WTC11 (cell line): Measurements from ENCODE around the gene KLHL8. TPM values are rescaled to one million over a fixed set of nuclear protein-coding genes. Genes with fewer than 3 reads are reported as not detected.

Experiments used
- ATAC-seq: fragments of 200-7000 bp; cut with Tn5 transposase; 2 replicates; pipeline ENCODE4 v1.10.0; 2021; ENCODE audit warnings: mild to moderate bottlenecking, moderate library complexity
- CTCF ChIA-PET: fragments of 300-600 bp; sonication (Branson Sonifier 250); formaldehyde crosslinking; loops from one replicate; lab custom pipeline; 2021; ENCODE audit warnings: antibody characterized with exemption; lab: Charles Lee
- POLR2A ChIA-PET: fragments of 350-600 bp; sonication (Branson Sonifier 250); formaldehyde crosslinking; loops from one replicate; lab custom pipeline; 2021; ENCODE audit warnings: antibody characterized with exemption; lab: Charles Lee
- DNase-seq: peaks from one replicate; pipeline ENCODE4 v3.0.0; 2021; ENCODE audit warnings: low spot score
- H3K27ac Mint-ChIP-seq: 2 replicates; pipeline ENCODE4 v1.8.0; 2021; ENCODE audit warnings: mixed read lengths
- H3K27me3 Mint-ChIP-seq: 2 replicates; pipeline ENCODE4 v1.8.0; 2021; ENCODE audit warnings: low read depth, mild to moderate bottlenecking, moderate library complexity, mixed read lengths
- H3K36me3 Mint-ChIP-seq: 2 replicates; pipeline ENCODE4 v1.8.0; 2021; ENCODE audit warnings: mixed read lengths
- H3K4me1 Mint-ChIP-seq: 2 replicates; pipeline ENCODE4 v1.8.0; 2022; ENCODE audit warnings: mixed read lengths
- H3K4me3 Mint-ChIP-seq: 2 replicates; pipeline ENCODE4 v1.8.0; 2021; ENCODE audit warnings: mild to moderate bottlenecking, moderate library complexity, mixed read lengths
- H3K9me3 Mint-ChIP-seq: 2 replicates; pipeline ENCODE4 v1.8.0; 2021; ENCODE audit warnings: mixed read lengths
- AFF4 ChIP-seq: sonication (generic); formaldehyde crosslinking; IDR thresholded peaks from 2 replicates; pipeline ENCODE4 v1.8.1; 2023; ENCODE audit warnings: mild to moderate bottlenecking, missing genetic modification reagents, borderline replicate concordance
- ETV6 ChIP-seq: sonication (generic); formaldehyde crosslinking; IDR thresholded peaks from 2 replicates; pipeline ENCODE4 v1.8.1; 2022; ENCODE audit warnings: mild to moderate bottlenecking, missing genetic modification reagents
- HMGXB4 ChIP-seq: sonication (generic); formaldehyde crosslinking; IDR thresholded peaks from 2 replicates; pipeline ENCODE4 v1.8.1; 2023; ENCODE audit warnings: mild to moderate bottlenecking, moderate library complexity, missing genetic modification reagents
- IRF2 ChIP-seq: sonication (generic); formaldehyde crosslinking; IDR thresholded peaks from 2 replicates; pipeline ENCODE4 v1.8.0; 2022; ENCODE audit warnings: low read depth, missing genetic modification reagents, borderline replicate concordance
- KAT7 ChIP-seq: sonication (generic); formaldehyde crosslinking; IDR thresholded peaks from 2 replicates; pipeline ENCODE4 v1.8.1; 2023; ENCODE audit warnings: missing genetic modification reagents, mild to moderate bottlenecking, borderline replicate concordance
- MXD4 ChIP-seq: fragments of 250-450 bp; sonication (Bioruptor Pico); IDR thresholded peaks from 2 replicates; pipeline ENCODE4 v1.8.0; 2021; ENCODE audit warnings: mild to moderate bottlenecking, moderate library complexity, borderline replicate concordance
- OVOL2 ChIP-seq: fragments of 250-450 bp; sonication (Bioruptor Pico); IDR thresholded peaks from 2 replicates; pipeline ENCODE4 v1.9.0; 2021; ENCODE audit warnings: mild to moderate bottlenecking, borderline replicate concordance
- PREB ChIP-seq: sonication (generic); formaldehyde crosslinking; IDR thresholded peaks from 2 replicates; pipeline ENCODE4 v1.8.1; 2022; ENCODE audit warnings: mild to moderate bottlenecking, missing genetic modification reagents, moderate library complexity, borderline replicate concordance
- PRRX2 ChIP-seq: fragments of 250-450 bp; sonication (Bioruptor Pico); IDR thresholded peaks from 2 replicates; pipeline ENCODE4 v1.8.0; 2021; ENCODE audit warnings: mild to moderate bottlenecking
- RELA ChIP-seq: sonication (generic); formaldehyde crosslinking; IDR thresholded peaks from 2 replicates; pipeline ENCODE4 v1.8.1; 2022; ENCODE audit warnings: missing genetic modification reagents, mild to moderate bottlenecking, borderline replicate concordance
- RORB ChIP-seq: fragments of 250-450 bp; sonication (Bioruptor Pico); IDR thresholded peaks from 2 replicates; pipeline ENCODE4 v1.9.0; 2021; ENCODE audit warnings: mild to moderate bottlenecking
- ZNF232 ChIP-seq: sonication (generic); formaldehyde crosslinking; IDR thresholded peaks from 2 replicates; pipeline ENCODE4 v1.8.0; 2022; ENCODE audit warnings: mild to moderate bottlenecking, missing genetic modification reagents
- ZNF317 ChIP-seq: sonication (generic); formaldehyde crosslinking; IDR thresholded peaks from 2 replicates; pipeline ENCODE4 v1.8.1; 2023; ENCODE audit warnings: low read depth, mild to moderate bottlenecking, moderate library complexity, missing genetic modification reagents, borderline replicate concordance
- total RNA-seq: library from RNA; stranded (reverse); gene quantifications from 3 replicates; pipeline ENCODE4 v1.2.3, GENCODE V29; 2021
- TF ChIP-seq, protein P1 (sequence below): sonication (generic); formaldehyde crosslinking; IDR thresholded peaks from 2 replicates; pipeline ENCODE4 v1.8.1; 2023; ENCODE audit warnings: mild to moderate bottlenecking, missing genetic modification reagents
- TF ChIP-seq, protein P2 (sequence below): sonication (generic); formaldehyde crosslinking; conservative IDR thresholded peaks from 2 replicates; pipeline ENCODE4 v1.8.1; 2022; ENCODE audit warnings: mild to moderate bottlenecking, missing genetic modification reagents
- TF ChIP-seq, protein P3 (sequence below): sonication (generic); formaldehyde crosslinking; IDR thresholded peaks from 2 replicates; pipeline ENCODE4 v1.8.0; 2023; ENCODE audit warnings: missing genetic modification reagents

The KLHL8 gene
- total RNA-seq, 1 experiment from 2014 or later: 7.3 TPM

GRCh38 chr4:87240341-87240740 lies 19.9 kb upstream of the KLHL8 start:
- Mint-ChIP-seq H3K4me1 (no peaks in the 10 kb centered on the region), H3K27me3 (peaks cover 16% of the 10 kb centered on the region), H3K27ac (no peak overlapping the region), H3K36me3 (peaks cover 29% of the 10 kb centered on the region), H3K4me3 (no peak overlapping the region), H3K9me3 (peaks cover 33% of the 10 kb centered on the region)
- ChIA-PET POLR2A (no interaction called here), CTCF (interaction anchor here (1.0 to 1.5 kb wide), 2 partner anchors 90 to 318 kb away, joined by 3 to 6 read pairs; no protein-coding TSS in a partner anchor)
- no peak for TF ChIP-seq KAT7 (CRISPR knock-in tag)
- TF ChIP-seq MXD4 (CRISPR knock-in tag): no peak
- TF ChIP-seq, protein P1, sequence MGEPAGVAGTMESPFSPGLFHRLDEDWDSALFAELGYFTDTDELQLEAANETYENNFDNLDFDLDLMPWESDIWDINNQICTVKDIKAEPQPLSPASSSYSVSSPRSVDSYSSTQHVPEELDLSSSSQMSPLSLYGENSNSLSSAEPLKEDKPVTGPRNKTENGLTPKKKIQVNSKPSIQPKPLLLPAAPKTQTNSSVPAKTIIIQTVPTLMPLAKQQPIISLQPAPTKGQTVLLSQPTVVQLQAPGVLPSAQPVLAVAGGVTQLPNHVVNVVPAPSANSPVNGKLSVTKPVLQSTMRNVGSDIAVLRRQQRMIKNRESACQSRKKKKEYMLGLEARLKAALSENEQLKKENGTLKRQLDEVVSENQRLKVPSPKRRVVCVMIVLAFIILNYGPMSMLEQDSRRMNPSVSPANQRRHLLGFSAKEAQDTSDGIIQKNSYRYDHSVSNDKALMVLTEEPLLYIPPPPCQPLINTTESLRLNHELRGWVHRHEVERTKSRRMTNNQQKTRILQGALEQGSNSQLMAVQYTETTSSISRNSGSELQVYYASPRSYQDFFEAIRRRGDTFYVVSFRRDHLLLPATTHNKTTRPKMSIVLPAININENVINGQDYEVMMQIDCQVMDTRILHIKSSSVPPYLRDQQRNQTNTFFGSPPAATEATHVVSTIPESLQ (CRISPR knock-in tag): no peak
- TF ChIP-seq IRF2: no peak
- TF ChIP-seq PREB (CRISPR knock-in tag): no peak
- no peak for TF ChIP-seq HMGXB4 (CRISPR knock-in tag)
- no peak for TF ChIP-seq ZNF232 (CRISPR knock-in tag)
- TF ChIP-seq PRRX2 (CRISPR knock-in tag): no peak
- TF ChIP-seq RELA: no peak
- no peak for DNase-seq
- no peak for ATAC-seq

DNA sequence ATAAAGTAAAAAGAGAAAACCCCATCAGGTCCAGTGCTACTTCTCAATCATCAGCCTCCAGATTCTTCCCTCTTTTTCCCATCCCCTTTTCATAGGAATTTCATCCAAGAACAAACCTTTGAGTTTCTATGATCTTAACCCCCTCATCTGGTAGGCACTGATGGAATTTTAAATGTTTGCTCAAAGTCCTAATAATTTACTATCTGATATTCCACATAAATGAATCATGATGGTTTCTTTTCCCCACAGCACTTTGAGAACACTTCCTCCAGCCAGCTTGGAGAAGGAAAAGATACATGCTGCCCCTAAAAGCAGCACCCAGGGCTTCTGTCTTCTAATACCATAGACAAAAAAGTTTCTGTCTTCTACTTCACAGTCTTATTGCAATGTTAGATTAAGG lies 19.4 kb upstream of the KLHL8 start:
- TF ChIP-seq, protein P2, sequence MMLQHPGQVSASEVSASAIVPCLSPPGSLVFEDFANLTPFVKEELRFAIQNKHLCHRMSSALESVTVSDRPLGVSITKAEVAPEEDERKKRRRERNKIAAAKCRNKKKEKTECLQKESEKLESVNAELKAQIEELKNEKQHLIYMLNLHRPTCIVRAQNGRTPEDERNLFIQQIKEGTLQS (CRISPR knock-in tag): no peak
- TF ChIP-seq, protein P3, sequence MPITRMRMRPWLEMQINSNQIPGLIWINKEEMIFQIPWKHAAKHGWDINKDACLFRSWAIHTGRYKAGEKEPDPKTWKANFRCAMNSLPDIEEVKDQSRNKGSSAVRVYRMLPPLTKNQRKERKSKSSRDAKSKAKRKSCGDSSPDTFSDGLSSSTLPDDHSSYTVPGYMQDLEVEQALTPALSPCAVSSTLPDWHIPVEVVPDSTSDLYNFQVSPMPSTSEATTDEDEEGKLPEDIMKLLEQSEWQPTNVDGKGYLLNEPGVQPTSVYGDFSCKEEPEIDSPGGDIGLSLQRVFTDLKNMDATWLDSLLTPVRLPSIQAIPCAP (CRISPR knock-in tag): no peak
- TF ChIP-seq ZNF317 (no peak), RORB (CRISPR knock-in tag) (no peak), ETV6 (CRISPR knock-in tag) (no peak), AFF4 (CRISPR knock-in tag) (no peak), OVOL2 (no peak)
- TF ChIP-seq, all 79 proteins: peak for 0
- POLR2A ChIA-PET: no interaction called here
- H3K9me3 Mint-ChIP-seq: peaks cover 27% of the 10 kb centered on the region
- no peak for ATAC-seq
- H3K4me3 Mint-ChIP-seq: no peak overlapping the region
- no peaks in the 10 kb centered on the region for H3K4me1 Mint-ChIP-seq
- H3K27ac Mint-ChIP-seq: no peak overlapping the region
- no peak for DNase-seq
- CTCF ChIA-PET: interaction anchor here (1.0 to 1.5 kb wide), 2 partner anchors 89 to 317 kb away, joined by 3 to 6 read pairs; no protein-coding TSS in a partner anchor
- H3K36me3 Mint-ChIP-seq: peaks cover 25% of the 10 kb centered on the region
- peaks cover 16% of the 10 kb centered on the region for H3K27me3 Mint-ChIP-seq
